Activated T-cell treated with anti-CD3 and anti-CD28 coated beads, Interleukin-2, amount 50 U/mL, for 72 hours (primary cell): ENCODE data around the gene RPL39L. TPM values are rescaled to one million over a fixed set of nuclear protein-coding genes. Genes with fewer than 3 reads are reported as not detected.
A peak's percentile ranks its signal among the peaks of the same experiment; 100 is the strongest.
"Not testable (repeated sequence)": the region's sequence is repeated elsewhere in the genome, so short reads cannot be mapped to it uniquely, and the experiment has no call there.

Experiments used
- ATAC-seq, 2 donors: fragments of 150-1000 bp; cut with Tn5 transposase; replicated peaks in 1 of 2; 2 replicates each; pipeline ENCODE4 v1.10.0; 2021; ENCODE audit warnings: moderate library complexity in 2 of 2, mild to moderate bottlenecking in 1 of 2
- DNase-seq, 2 donors: peaks; one replicate each; pipeline ENCODE4 v3.0.0; 2021 to 2022; ENCODE audit warnings: mixed read lengths in 1 of 2
- H3K27ac Mint-ChIP-seq: one replicate; pipeline ENCODE4 v1.8.0; 2022; ENCODE audit warnings: mild to moderate bottlenecking, moderate library complexity, mixed read lengths
- H3K27me3 Mint-ChIP-seq: one replicate; pipeline ENCODE4 v1.8.0; 2022; ENCODE audit warnings: low read depth, mixed read lengths
- H3K36me3 Mint-ChIP-seq, 2 donors: one replicate each; pipeline ENCODE4 v1.8.0; 2022; ENCODE audit warnings: mixed read lengths in 2 of 2, mild to moderate bottlenecking in 1 of 2; ENCODE audit not compliant: insufficient read depth in 2 of 2
- H3K4me1 Mint-ChIP-seq: one replicate; pipeline ENCODE4 v1.8.0; 2022; ENCODE audit warnings: low read depth, mixed read lengths
- H3K4me3 Mint-ChIP-seq, 2 donors: one replicate each; pipeline ENCODE4 v1.8.0; 2022; ENCODE audit warnings: mild to moderate bottlenecking in 2 of 2, mixed read lengths in 2 of 2, moderate library complexity in 2 of 2
- H3K9me3 Mint-ChIP-seq, 2 donors: one replicate each; pipeline ENCODE4 v1.8.0; 2022; ENCODE audit warnings: mixed read lengths in 2 of 2
- total RNA-seq, 2 donors: library from RNA; stranded (reverse); gene quantifications; one replicate each; pipeline ENCODE4 v1.2.3, GENCODE V29; 2022

Gene RPL39L
- total RNA-seq, 2 donors from 2014 or later: 32.0 to 35.9 TPM

DNA sequence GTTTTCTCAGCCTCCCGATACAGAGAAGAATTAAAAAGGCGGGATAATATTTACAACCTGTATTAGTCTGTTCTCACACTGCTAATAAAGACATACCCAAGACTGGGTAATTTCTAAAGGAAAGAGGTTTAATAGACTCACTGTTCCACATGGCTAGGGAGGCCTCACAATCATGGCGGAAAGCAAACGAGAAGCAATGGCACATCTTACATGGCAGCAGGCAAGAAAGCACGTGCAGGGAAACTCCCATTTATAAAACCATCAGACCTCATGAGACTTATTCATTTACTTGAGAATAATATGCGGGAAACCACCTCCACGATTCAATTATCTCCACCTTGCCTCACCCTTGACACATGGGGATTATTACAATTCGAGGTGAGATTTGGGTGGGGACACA lies 27.5 kb upstream of the RPL39L start:
- Mint-ChIP-seq H3K4me3 (no peak overlapping the region), H3K27ac (no peak overlapping the region), H3K4me1 (peaks cover 9% of the 10 kb centered on the region), H3K27me3 (peaks cover 4% of the 10 kb centered on the region), H3K9me3 (no peaks in the 10 kb centered on the region), H3K36me3 (no peaks in the 10 kb centered on the region)
- DNase-seq (no peak), ATAC-seq (no peak)

DNA sequence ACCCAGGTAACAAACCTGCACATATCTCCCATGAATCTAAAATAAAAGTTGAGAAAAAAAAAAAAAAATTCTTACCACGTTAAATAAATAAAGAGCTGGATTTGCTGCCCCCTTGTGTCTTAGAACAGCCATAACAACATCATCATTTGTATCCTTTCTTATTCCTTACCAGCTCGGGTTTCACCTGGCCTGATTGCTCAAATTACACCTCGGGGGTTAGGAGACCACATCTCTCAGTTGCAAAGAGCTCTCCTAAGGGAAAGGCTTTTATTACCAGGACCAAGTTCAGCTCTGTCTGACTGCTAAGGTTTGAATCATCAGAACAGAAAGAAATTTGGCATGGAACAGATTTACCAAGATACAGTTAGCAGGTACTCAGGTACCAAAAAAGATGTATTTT lies 25.8 kb upstream of the RPL39L start:
- Mint-ChIP-seq H3K27me3 (peaks cover 10% of the 10 kb centered on the region), H3K9me3 (no peaks in the 10 kb centered on the region), H3K36me3 (no peaks in the 10 kb centered on the region), H3K27ac (no peak overlapping the region), H3K4me1 (peaks cover 5% of the 10 kb centered on the region), H3K4me3 (no peak overlapping the region)
- peak; percentile 25 to 43 for DNase-seq
- peak; percentile 58 to 60 for ATAC-seq

DNA sequence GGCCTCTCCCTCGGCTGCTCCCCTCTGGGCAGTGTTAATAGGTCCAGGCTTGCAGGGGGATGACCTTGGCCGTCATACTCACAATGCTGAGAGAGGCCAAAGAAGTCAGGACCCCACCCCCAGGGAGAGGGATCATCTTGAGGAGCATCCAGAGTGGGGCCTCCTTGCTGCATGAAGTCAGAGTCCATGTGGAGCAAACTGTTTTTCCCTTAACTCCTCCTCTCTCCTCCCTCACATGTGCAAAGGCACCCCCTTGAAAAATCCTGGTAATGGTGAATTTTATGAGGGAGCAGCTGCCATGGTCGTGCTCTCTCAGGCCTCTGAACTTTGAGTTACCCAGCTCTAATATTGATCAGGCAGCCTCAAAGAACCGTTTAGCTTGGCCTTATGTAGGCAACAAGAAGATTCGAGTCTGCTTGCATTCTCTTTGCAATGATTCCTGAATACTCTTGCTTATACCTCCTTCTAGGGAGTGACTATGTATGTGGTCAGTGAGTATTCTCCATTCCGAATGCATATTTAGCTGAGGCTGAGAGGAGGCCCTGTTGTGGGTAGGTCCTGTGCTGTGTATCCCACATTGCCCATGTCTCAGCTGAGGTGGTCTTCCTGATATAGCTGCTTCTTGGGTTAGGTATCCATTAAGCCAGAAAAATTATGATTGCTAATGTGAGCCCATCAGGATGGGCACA lies 23.1 kb upstream of the RPL39L start:
- DNase-seq (no peak), ATAC-seq (no peak)
- no peak overlapping the region for H3K4me3 Mint-ChIP-seq
- H3K27ac Mint-ChIP-seq: no peak overlapping the region
- H3K4me1 Mint-ChIP-seq: no peaks in the 10 kb centered on the region
- peaks cover 0 to 2% of the 10 kb centered on the region in 2 donors for H3K9me3 Mint-ChIP-seq
- H3K27me3 Mint-ChIP-seq: peaks cover 18% of the 10 kb centered on the region
- H3K36me3 Mint-ChIP-seq: no peaks in the 10 kb centered on the region

DNA sequence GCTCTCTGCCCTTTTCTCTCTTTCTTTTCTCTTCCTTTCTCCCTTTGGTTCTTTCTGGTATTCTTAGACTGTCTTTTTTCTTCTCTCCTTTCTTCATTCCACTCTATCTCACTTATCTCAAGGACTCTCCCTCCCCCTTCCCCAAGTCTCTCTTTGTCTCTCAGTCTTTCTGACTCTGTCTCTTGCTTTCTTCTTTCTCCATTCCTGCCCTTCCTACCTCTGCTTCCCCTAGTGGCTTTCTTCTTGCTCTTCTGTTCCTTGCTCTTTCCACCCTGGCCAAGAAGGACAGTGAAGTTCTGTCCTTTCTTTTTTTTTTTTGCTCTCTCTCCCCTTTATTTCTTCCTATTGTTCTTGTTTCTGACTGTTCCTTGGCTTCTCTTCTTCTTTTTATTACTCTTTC lies 22.3 kb upstream of the RPL39L start:
- DNase-seq (no peak), ATAC-seq (no peak)
- H3K4me1 Mint-ChIP-seq: no peaks in the 10 kb centered on the region
- no peak overlapping the region for H3K27ac Mint-ChIP-seq
- peaks cover 18% of the 10 kb centered on the region for H3K27me3 Mint-ChIP-seq
- H3K4me3 Mint-ChIP-seq: no peak overlapping the region
- H3K36me3 Mint-ChIP-seq: no peaks in the 10 kb centered on the region
- H3K9me3 Mint-ChIP-seq: peaks cover 0 to 2% of the 10 kb centered on the region in 2 donors

DNA sequence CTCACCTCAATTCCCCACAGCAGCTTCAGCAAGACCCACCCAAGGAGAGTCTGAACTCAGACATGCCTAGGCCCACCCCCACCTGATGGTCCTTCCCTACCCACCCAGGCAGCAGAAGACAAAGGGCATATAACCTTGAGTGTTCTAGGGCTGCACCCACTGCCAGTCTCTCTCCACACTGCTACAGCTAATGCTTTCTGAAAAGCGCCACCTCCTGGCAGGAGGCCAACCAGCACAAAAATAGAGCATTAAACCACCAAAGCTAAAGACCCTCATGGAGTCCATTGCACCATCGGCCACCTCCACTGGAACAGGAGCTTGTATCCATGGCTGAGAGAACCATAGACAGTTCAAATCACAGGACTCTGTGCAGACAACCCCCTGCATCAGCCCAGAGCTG lies 11.3 kb upstream of the RPL39L start:
- DNase-seq: peak; percentile 58 to 71
- Mint-ChIP-seq H3K9me3 (peaks cover 6 to 8% of the 10 kb centered on the region in 2 donors), H3K36me3 (peaks cover 6 to 7% of the 10 kb centered on the region in 2 donors), H3K27me3 (peaks cover 8% of the 10 kb centered on the region), H3K4me1 (no peaks in the 10 kb centered on the region), H3K4me3 (no peak overlapping the region), H3K27ac (no peak overlapping the region)
- ATAC-seq: peak; percentile 61 to 72

DNA sequence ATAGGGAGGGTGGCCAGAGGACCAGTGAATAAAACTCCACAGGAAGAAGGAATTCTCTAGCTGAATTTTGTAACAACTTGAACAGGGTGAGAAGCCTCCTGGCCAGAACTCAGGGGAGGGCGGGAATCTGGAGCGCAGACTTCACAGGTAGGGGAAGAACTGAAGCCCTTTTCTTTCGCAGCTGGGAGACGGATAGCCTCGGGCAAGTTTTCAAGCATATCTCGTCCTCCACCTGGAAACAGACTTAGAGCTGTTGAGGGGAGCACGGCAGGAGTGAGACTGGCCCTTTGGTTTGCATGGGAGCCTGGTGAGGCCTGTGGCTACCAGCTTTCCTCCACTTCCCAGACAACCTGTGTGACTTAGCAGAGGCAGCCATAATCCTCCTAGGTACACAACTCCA lies 10.9 kb upstream of the RPL39L start:
- peak in 1 of 2 donors; percentile 28 for ATAC-seq
- Mint-ChIP-seq H3K4me3 (no peak overlapping the region), H3K36me3 (peaks cover 6 to 8% of the 10 kb centered on the region in 2 donors), H3K4me1 (no peaks in the 10 kb centered on the region), H3K9me3 (peaks cover 4 to 10% of the 10 kb centered on the region in 2 donors), H3K27ac (no peak overlapping the region), H3K27me3 (peaks cover 8% of the 10 kb centered on the region)
- no peak for DNase-seq

GRCh38 chr3:187146389-187146788 lies 7.1 kb upstream of the RPL39L start:
- Mint-ChIP-seq H3K27ac (no peak overlapping the region), H3K9me3 (peaks cover 6 to 21% of the 10 kb centered on the region in 2 donors), H3K4me3 (no peak overlapping the region), H3K4me1 (no peaks in the 10 kb centered on the region), H3K36me3 (peaks cover 17 to 21% of the 10 kb centered on the region in 2 donors), H3K27me3 (no peaks in the 10 kb centered on the region)
- no peak for DNase-seq
- ATAC-seq: no peak

DNA sequence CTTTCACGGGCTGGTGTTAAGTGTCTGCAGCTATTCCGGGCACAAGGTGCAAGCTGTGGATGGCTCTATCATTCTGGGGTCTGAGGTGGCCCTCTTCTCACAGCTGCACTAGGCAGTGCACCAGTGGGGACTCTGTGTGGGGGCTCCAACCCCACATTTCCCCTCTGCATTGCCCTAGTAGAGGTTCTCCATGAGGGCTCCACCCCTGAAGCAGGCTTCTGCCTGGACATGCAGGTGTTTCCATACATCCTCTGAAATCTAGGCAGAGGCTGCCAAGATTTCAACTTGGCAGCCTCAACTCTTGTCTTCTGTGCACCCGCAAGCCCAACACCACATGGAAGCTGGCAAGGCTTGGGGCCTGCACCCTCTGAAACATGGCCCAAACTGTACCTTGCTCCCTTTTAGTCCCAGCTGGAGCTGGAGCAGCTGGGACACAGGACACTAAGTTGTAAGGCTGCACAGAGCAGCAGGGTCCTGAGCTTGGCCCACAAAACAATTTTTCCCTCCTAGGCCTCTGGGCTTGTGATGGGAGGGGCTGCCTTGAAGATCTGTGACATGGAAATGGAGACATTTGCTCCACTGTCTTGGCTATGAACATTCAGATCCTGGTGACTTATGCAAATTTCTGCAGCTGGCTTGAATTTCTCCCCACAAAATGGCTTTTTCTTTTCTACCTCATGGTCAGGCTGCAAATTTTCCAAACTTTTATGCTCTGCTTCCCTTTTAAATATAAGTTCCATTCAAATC lies 6.0 kb upstream of the RPL39L start:
- DNase-seq (no peak), ATAC-seq (no peak)
- Mint-ChIP-seq H3K27me3 (no peaks in the 10 kb centered on the region), H3K27ac (no peak overlapping the region), H3K4me1 (no peaks in the 10 kb centered on the region), H3K4me3 (no peak overlapping the region), H3K36me3 (peaks cover 17 to 21% of the 10 kb centered on the region in 2 donors), H3K9me3 (peaks cover 6 to 21% of the 10 kb centered on the region in 2 donors)

DNA sequence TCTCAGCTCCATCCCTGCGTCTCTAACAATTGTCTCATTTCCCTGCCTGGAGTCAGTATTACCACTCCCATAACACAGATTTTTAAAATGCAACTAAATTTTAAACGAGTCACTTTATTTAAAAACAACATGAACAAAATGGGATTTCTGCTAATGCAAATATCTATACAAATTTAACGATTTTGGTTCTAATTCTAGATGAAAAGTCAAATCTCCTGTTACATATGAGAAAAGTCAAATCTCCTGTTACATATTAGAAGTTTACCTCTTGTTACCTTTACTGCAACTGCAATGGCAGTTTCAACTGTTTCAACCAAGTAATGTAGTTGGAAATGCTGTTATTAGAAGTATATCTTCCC lies 578 bp upstream of the RPL39L start:
- H3K4me1 Mint-ChIP-seq: peaks cover 39% of the 10 kb centered on the region
- peaks cover 26% of the 10 kb centered on the region in 2 donors for H3K36me3 Mint-ChIP-seq
- no peak for DNase-seq
- peak overlapping the region; percentile 91 to 97 for H3K4me3 Mint-ChIP-seq
- no peaks in the 10 kb centered on the region for H3K27me3 Mint-ChIP-seq
- H3K27ac Mint-ChIP-seq: peak overlapping the region; percentile 90
- peaks cover 5 to 20% of the 10 kb centered on the region in 2 donors for H3K9me3 Mint-ChIP-seq
- no peak for ATAC-seq

GRCh38 chr3:187136936-187137335 lies 2.4 kb downstream of the RPL39L start:
- DNase-seq (peak; percentile 25 to 39), ATAC-seq (no peak)
- Mint-ChIP-seq H3K9me3 (peaks cover 4 to 11% of the 10 kb centered on the region in 2 donors), H3K4me1 (peaks cover 49% of the 10 kb centered on the region), H3K27ac (no peak overlapping the region), H3K27me3 (no peaks in the 10 kb centered on the region), H3K36me3 (peaks cover 15 to 24% of the 10 kb centered on the region in 2 donors), H3K4me3 (peak overlapping the region; percentile 17 to 48)

DNA sequence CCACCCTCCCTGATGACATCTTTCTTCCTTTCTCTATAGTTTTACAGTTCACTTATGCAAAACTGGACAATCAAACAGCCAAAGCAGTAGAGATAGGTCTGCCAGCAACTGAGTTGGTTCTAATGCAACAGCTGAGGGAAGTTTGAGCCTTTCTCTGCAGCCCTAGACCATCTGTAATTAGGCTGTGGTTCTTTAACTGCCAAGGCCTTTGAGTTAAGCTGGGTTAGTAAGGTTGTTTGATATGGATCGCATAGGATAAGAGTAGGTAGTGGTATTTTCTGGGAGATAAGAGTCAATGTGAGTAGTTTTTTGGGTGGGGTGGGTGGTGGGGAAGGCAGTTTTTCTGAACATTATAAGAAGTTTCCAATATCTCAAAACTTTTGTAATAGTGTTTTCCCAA lies 3.0 kb downstream of the RPL39L start:
- H3K4me1 Mint-ChIP-seq: peaks cover 49% of the 10 kb centered on the region
- DNase-seq (no peak), ATAC-seq (no peak)
- peak overlapping the region; percentile 79 for H3K27ac Mint-ChIP-seq
- peak overlapping the region in 1 of 2 donors; percentile 47 for H3K4me3 Mint-ChIP-seq
- H3K27me3 Mint-ChIP-seq: no peaks in the 10 kb centered on the region
- H3K36me3 Mint-ChIP-seq: peaks cover 15 to 22% of the 10 kb centered on the region in 2 donors
- peaks cover 4 to 10% of the 10 kb centered on the region in 2 donors for H3K9me3 Mint-ChIP-seq

- H3K27ac Mint-ChIP-seq, H3K27me3 Mint-ChIP-seq, ATAC-seq, H3K4me3 Mint-ChIP-seq, DNase-seq: not testable (repeated sequence)
- H3K4me1 Mint-ChIP-seq: peaks cover 60% of the 10 kb centered on the region
- H3K9me3 Mint-ChIP-seq: peaks cover 8 to 13% of the 10 kb centered on the region in 2 donors
- H3K36me3 Mint-ChIP-seq: peaks cover 18 to 26% of the 10 kb centered on the region in 2 donors
Measured at GRCh38 chr3:187135172-187135690, 4.1 kb downstream of the RPL39L start.

DNA sequence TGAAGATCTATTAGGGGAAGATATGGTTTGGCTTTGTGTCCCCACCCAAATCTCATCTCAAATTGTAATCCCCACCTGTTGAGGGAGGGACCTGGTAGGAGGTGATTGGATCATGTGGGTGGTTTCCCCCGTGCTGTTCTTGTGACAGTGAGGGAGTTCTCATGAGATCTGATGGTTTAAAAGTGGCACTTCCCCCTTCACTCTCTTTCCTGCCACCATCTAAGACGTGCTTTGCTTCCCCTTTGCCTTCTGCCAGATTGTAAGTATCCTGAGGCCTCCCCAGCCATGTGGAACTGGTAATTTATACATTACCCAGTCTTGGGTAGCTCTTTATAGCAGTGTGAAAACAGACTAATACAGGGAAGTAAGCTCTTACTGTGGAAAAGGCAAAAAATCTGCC lies 6.1 kb downstream of the RPL39L start:
- peaks cover 15 to 17% of the 10 kb centered on the region in 2 donors for H3K9me3 Mint-ChIP-seq
- not testable (repeated sequence) for H3K27ac Mint-ChIP-seq, H3K4me3 Mint-ChIP-seq, ATAC-seq, DNase-seq, H3K27me3 Mint-ChIP-seq
- peaks cover 24 to 31% of the 10 kb centered on the region in 2 donors for H3K36me3 Mint-ChIP-seq
- peaks cover 60% of the 10 kb centered on the region for H3K4me1 Mint-ChIP-seq
